GM21786 (cell line): ENCODE data around the gene KCNN3.

Source experiments
- ATAC-seq: cut with Tn5 transposase; IDR thresholded peaks from one replicate; pipeline ENCODE4 v1.9.1; 2021; ENCODE audit not compliant: unreplicated experiment

The KCNN3 gene

GRCh38 chr1:154774175-154774855 lies 95.8 kb downstream of the KCNN3 start:
- ATAC-seq: no peak

DNA sequence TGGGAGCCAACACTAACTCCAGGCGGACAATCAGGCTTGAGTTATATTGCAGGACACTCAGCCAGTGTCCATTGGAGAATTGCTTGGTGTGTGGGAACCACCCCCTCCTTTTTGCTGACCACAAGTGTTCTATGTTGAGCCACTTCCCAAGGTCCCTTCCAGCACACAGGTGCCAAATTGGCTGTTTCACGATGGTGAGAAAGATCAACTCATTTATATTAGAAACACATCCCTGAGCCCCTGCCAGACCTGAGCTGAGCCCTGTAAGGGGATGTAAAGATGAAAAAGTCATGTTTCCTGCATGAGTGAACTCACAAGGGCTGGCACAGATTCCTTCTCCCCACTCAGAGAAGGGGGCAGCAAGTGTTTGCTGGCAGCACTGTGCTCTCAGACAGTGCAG lies 96.5 kb downstream of the KCNN3 start:
- ATAC-seq: no peak

GRCh38 chr1:154772606-154773506 lies 97.2 kb downstream of the KCNN3 start:
- no peak for ATAC-seq

DNA sequence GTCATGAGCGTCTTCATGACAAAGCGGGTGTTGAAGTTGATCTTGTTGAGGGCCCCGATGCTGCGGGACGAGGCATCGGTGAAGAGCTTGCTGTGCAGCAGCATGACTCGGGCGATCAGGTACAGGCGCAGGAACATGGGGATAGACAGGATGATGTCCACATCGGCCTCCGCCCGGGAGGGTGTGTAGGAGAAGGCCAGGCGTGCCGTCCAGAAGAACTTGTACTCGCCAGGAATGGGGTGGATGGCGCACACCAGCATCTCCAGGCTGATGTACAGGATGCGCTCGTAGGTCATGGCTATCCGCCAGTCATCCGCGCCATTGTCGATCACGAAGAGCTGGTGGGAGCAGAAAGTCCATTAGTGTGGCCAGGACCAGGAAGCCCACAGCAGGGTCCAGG lies 98.0 kb downstream of the KCNN3 start:
- ATAC-seq: no peak

- ATAC-seq: no peak
These were observed 99.0 kb downstream of the KCNN3 start for GRCh38 chr1:154770897-154771594.

GRCh38 chr1:154769193-154769895 lies 100.7 kb downstream of the KCNN3 start:
- no peak for ATAC-seq

- ATAC-seq: no peak
These were observed 101.5 kb downstream of the KCNN3 start for GRCh38 chr1:154768456-154769125.

- no peak for ATAC-seq
These were observed 102.5 kb downstream of the KCNN3 start for GRCh38 chr1:154767315-154768240.

DNA sequence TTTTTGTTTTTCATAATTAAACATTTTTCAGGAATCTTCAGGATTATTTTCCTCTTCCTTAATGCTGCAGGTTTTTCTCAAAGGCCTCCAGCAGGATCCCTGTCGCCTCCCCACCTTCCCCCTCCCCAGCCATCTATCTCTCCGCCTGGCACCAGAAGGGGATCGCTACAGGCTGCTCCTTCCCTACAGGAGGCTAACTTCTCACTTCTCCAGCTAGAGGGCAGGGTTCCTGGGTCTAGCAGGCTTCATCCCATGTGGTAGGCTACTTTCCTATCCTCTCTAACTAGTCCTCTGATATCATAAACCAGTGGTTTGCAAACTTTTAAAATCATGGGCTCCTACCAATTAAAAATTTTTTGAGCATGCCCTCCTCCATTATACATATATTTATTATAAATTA lies 104.1 kb downstream of the KCNN3 start:
- no peak for ATAC-seq

- no peak for ATAC-seq
These were observed 105.3 kb downstream of the KCNN3 start for GRCh38 chr1:154764773-154765172.

GRCh38 chr1:154764181-154764580 lies 105.9 kb downstream of the KCNN3 start:
- no peak for ATAC-seq

DNA sequence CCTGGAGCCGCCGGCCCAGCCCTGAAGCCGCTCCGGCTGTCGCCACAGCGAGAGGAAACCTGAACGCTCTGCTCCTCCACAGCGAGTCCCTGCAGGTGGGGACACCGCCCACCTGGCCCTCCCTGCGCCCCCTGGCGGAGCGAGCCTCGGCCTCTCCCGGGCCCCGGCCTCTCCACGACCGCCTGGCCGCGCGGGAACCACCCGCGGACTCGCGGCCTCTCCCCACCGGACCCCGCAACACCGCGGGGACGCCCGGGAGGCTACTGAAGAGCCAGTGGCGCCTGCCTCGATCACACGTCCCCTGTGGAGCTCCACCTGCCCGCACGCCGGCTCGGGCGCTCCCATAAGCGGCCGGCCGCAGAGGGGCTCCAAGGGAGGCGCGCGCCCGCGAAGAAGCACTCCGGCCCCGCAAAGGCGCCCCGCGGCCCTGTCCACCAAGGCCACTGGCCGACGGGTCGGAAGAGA lies 109.6 kb downstream of the KCNN3 start:
- ATAC-seq: no peak

DNA sequence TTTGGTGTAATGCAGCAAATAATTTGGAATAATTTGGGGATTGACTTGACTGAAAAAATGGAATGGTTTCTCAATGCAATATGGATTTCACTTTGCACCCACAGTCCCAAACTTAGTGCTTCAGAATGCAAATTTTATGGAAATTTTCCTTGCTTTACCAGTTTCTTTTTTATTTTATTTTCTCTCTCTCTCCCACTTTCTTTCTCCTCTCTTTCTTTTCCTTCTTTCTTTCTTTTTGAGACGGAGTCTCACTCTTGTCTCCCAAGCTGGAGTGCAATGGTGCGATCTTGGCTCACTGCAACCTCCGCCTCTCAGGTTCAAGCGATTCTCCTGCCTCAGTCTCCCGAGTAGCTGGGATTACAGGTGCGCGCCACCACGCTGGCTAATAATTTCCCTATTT lies 110.3 kb downstream of the KCNN3 start:
- ATAC-seq: no peak

DNA sequence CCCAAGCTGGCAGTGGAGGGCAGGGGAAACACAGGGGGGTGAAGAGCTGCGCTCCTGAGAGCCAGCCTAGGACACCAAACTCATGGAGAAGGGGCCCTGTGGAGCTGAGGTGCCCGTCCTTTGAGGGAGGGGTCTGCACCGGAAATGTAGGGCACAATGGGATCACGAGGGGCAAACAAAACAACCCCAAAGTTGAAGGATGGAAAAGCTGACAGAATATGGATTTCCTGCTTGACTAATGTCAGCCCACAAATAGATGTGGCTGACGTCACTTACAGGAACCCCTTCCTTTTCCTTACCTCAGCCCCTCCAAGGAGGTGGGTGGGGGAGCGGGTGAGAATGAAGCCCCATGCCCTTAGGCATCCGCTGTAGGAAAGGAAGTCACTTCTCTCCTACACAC lies 110.9 kb downstream of the KCNN3 start:
- ATAC-seq: no peak

DNA sequence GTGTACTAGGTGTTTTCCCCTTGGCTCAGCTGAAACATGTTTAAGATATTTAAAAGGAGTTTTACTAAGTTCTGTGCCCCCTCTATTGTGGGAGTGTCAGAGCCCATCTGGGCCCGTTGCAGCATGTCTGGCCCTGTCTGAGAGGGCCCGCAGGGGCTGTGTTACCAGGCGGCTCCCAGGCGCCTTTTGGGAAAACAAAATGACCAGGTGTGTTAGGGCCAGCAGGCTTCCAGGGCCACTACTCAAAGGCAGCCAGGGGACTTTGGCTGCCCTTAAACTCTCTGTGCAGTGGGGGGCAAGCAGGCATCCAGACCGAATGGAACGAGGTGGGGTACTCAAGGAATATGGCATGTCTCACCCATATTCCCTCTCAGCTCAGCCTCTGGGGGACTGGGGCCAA lies 111.7 kb downstream of the KCNN3 start:
- no peak for ATAC-seq

DNA sequence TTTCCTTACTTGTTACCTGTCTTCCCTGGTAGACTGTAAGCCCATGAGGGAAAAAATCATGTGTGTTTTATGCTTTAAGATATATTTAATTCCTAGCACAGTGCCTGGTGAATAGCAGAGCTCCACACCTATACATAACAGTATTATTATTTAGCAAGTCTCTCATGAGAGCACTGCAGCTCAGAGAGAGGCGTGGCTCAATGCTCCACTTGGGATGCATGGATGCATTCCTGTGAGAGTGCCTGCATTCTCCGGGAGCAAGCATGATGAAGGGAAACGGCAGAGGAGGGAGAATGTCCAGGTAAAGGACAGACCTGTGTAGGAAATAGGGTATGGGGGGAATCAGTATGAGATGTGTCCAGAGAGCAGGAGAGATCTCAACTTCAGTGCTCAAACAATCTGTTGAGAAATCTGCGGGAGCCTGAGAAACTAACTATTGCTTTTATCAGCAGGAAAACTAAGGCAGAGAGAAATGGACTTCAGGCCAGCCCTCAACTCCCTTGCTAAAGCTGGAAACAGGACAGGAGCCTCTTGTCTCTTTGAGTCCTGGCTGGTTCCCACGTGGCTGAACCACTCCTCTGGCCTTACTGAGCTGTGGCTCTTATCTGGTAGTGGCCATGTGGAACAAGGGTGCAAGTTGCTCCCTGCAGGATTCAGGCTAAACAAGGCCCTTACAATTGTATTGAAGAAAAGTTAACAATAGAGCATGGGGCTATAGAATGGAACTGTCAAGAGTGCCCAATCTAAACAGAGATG lies 113.1 kb downstream of the KCNN3 start:
- no peak for ATAC-seq

GRCh38 chr1:154755858-154756730 lies 114.0 kb downstream of the KCNN3 start:
- no peak for ATAC-seq

GRCh38 chr1:154753426-154753825 lies 116.7 kb downstream of the KCNN3 start:
- no peak for ATAC-seq
